D721Med (cell line): Measurements from ENCODE around the gene ASB15.

Experiments used
- DNase-seq: peaks from one replicate; pipeline ENCODE4 v3.0.0; 2011; ENCODE audit warnings: low spot score; ENCODE audit not compliant: insufficient read length
- FAIRE-seq: peaks from 2 replicates; lab custom pipeline; 2011; peaks lifted over from hg19 to GRCh38; lab: Jason Lieb, UNC
- TF ChIP-seq, protein P1 (sequence below): IDR thresholded peaks from 2 replicates; pipeline ENCODE4 v1.5.1; 2012; ENCODE audit warnings: mild to moderate bottlenecking, control low read depth; ENCODE audit not compliant: insufficient read depth; ENCODE audit errors: missing control alignments

Gene ASB15

DNA sequence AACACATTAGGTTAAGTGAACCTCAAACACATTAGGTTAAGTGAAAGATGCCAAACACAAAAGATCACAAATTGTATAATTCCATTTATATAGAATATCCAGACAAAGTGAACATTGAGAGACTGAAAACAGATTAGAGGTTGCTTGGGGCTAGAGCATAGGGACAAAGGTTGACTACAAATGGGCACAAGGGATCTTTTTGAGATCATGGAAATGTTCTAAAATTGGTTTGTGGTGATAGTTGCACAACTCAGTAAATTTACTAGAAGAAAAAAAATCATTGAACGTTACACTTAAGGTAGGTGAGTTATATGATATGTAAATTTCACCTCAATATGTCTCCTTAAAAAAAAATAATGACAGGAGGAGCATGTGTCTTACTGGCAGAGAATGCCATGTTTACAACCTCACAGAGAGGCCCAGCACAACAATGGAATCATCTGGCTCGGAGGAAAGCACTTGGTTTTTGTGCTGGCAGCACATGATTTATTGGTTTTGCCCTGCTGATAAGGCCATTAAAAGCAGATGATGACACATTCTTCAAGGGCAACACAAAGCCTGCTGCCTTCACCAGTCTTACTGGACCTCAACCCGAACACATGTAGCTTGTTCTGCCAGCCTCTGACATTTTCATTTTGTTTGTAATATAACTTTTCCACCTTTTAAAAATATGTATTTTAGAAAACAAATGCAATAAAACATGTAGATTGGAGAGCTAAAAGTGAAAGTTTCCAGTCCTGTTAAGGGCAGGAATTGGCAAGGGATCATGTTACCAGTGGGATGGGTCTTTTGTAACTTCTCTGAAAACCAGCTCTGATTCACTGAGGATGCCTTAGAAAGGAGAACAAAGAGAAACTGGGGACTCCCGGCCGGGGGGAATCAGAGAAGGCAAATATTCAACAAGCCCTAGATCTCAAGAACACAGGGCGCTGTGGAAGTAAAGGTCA lies 42.1 kb downstream of the ASB15 start:
- no peak for DNase-seq
- TF ChIP-seq, protein P1, sequence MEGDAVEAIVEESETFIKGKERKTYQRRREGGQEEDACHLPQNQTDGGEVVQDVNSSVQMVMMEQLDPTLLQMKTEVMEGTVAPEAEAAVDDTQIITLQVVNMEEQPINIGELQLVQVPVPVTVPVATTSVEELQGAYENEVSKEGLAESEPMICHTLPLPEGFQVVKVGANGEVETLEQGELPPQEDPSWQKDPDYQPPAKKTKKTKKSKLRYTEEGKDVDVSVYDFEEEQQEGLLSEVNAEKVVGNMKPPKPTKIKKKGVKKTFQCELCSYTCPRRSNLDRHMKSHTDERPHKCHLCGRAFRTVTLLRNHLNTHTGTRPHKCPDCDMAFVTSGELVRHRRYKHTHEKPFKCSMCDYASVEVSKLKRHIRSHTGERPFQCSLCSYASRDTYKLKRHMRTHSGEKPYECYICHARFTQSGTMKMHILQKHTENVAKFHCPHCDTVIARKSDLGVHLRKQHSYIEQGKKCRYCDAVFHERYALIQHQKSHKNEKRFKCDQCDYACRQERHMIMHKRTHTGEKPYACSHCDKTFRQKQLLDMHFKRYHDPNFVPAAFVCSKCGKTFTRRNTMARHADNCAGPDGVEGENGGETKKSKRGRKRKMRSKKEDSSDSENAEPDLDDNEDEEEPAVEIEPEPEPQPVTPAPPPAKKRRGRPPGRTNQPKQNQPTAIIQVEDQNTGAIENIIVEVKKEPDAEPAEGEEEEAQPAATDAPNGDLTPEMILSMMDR = no peak
- FAIRE-seq = no peak

DNA sequence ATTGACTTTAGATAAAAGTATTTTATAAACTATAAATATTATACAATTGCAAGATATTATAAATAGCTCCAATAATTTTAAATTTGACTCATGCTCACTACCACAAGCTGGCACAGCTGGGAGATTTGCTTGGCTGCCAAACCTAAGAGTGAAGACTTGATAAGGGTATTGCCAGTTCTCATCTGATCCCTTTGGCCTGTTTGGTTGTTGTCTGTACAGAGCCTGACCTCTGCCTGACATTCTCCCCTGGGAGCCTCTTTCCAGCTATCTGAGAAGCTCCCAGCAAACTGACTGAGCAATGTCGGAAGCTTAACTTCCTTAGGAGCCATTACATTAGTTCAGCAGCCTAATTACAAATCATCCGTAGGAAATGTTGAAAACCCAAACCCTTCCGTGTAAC lies 43.9 kb downstream of the ASB15 start:
- DNase-seq (no peak), FAIRE-seq (no peak)
- TF ChIP-seq, protein P1 = no peak

DNA sequence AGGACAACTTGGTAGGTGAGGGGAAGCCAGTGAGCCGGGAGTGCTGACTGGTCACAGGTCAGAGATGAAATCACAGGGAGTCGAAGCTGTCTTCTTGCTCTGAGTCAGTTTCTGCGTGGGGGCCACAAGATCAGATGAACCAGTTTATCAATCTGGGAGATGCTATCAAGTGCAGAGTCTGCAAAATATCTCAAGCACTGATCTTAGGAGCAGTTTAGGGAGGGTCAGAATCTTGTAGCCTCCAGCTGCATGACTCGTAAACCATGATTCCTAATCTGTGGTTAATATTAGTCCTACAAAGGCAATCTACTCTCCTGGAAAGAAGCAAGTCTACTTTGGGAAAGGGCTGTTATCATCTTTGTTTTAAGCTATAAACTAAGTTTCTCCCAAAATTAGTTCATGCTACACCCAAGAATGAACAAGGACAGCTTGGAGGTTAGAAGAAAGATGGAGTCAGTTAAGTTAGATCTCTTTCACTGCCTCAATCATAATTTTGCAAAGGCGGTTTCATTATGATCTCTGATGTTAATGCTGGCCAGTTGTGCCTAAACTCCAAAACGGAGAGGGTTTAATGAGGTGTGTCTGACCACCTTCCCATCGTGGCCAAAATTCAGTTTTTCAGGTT lies 45.6 kb downstream of the ASB15 start:
- TF ChIP-seq, protein P1 = no peak
- DNase-seq (no peak), FAIRE-seq (no peak)

DNA sequence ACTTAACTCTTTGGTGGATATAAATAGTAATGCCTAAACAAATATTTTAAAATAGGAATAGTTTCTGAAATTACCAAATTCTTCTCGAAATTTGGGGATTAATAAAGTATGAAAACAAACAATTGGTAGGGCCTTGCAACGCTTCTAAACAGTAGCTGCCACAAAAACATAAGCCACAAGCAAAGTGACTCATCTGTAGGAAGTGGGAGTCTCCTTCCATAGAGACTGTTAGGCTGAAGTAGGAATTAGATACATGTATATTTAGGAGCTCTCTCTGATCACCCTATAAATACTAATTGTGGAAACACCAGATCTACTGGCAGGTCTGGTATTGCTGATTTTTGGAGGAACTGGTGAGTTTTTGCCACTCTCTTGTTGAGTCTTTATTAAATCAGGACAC lies 48.3 kb downstream of the ASB15 start:
- no peak for FAIRE-seq

DNA sequence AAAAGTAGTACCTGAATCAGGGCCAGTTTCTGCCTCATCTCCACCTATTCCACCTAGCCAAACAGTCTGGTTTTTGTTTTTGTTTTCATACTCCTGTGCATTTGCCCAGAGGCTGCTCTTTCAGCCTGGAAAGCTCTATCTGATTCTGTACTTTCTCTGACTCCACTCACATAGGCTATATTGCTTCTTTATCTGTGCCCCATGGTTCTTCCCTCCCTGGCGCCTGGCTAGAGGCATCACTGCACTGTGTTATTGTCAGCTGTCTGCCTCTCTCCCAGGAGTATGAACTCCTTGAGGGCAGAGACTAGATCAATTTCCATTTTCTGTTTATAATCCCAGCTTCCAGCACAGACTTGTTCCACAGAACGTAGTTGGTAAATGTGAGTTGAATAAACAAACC lies 49.0 kb downstream of the ASB15 start:
- FAIRE-seq (no peak), DNase-seq (no peak)
- TF ChIP-seq, protein P1 = no peak

More for the DNA sequence above, 48.3 kb downstream of the ASB15 start:
- TF ChIP-seq, protein P1 = no peak
- DNase-seq = no peak

DNA sequence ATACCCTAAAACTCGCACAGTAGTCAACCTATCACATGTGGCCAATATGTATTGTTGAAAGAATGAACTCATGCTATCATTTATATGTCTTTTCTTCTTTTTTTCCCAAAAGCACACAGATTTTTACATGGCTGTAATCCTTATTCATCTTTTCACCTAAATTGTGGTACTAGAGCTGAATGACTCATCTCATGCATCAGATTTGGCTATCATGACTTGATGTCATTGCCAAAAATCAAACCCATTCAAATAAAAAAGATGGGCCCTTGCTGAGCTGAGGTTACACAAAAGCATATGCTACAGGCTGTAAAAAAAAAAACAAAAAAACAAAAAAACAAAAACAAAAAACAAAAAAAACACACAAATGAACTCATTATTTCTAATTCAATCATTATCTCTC lies 50.8 kb downstream of the ASB15 start:
- FAIRE-seq = no peak
- TF ChIP-seq, protein P1 = no peak
- no peak for DNase-seq
